GM23248 (cell line): ENCODE measurements around the gene TBC1D24. TPM values are rescaled to one million over a fixed set of nuclear protein-coding genes. Genes with fewer than 3 reads are reported as not detected.

Experiments used
- DNase-seq: peaks from one replicate; pipeline ENCODE4 v3.0.0-alpha.2; 2015
- H2AFZ ChIP-seq: fragments of 200-600 bp; sonication (generic); 2 replicates; pipeline ENCODE4 v1.6.1; 2016; ENCODE audit warnings: antibody characterized with exemption
- H3F3A ChIP-seq: fragments of 200-600 bp; sonication (generic); 2 replicates; pipeline ENCODE4 v1.6.1; 2016; ENCODE audit warnings: mild to moderate bottlenecking, antibody characterized with exemption, mixed run types; ENCODE audit not compliant: insufficient read depth
- H3K27ac ChIP-seq: fragments of 200-600 bp; sonication (generic); 2 replicates; pipeline ENCODE4 v1.5.1; 2016; ENCODE audit warnings: mild to moderate bottlenecking
- H3K27me3 ChIP-seq: fragments of 200-600 bp; sonication (generic); replicated peaks from 2 replicates; pipeline ENCODE4 v1.6.1; 2016; ENCODE audit warnings: mild to moderate bottlenecking; ENCODE audit not compliant: insufficient read depth
- H3K36me3 ChIP-seq: fragments of 200-600 bp; sonication (generic); 2 replicates; pipeline ENCODE4 v1.6.1; 2016; ENCODE audit warnings: low read depth, mild to moderate bottlenecking
- H3K4me1 ChIP-seq: fragments of 200-600 bp; sonication (generic); 2 replicates; pipeline ENCODE4 v1.6.1; 2016; ENCODE audit warnings: mild to moderate bottlenecking; ENCODE audit not compliant: insufficient read depth
- H3K4me2 ChIP-seq: fragments of 200-600 bp; sonication (generic); one replicate; pipeline ENCODE4 v1.6.1; 2016; ENCODE audit warnings: mild to moderate bottlenecking; ENCODE audit not compliant: unreplicated experiment
- H3K4me3 ChIP-seq: fragments of 200-600 bp; sonication (generic); 2 replicates; pipeline ENCODE4 v1.5.1; 2016; ENCODE audit warnings: mild to moderate bottlenecking
- H3K79me2 ChIP-seq: fragments of 200-600 bp; sonication (generic); 2 replicates; pipeline ENCODE4 v1.6.1; 2016; ENCODE audit warnings: mild to moderate bottlenecking; ENCODE audit not compliant: insufficient read depth
- H3K9ac ChIP-seq: fragments of 200-600 bp; sonication (generic); 2 replicates; pipeline ENCODE4 v1.6.1; 2016; ENCODE audit warnings: mild to moderate bottlenecking
- H3K9me2 ChIP-seq: fragments of 200-600 bp; sonication (generic); 2 replicates; pipeline ENCODE4 v1.6.1; 2016; ENCODE audit warnings: mixed run types, mild to moderate bottlenecking, moderate library complexity; ENCODE audit not compliant: insufficient read depth
- H3K9me3 ChIP-seq: fragments of 200-600 bp; sonication (generic); one replicate; pipeline ENCODE4 v1.6.1; 2017; ENCODE audit warnings: low read depth
- H4K20me1 ChIP-seq: fragments of 200-600 bp; sonication (generic); 2 replicates; pipeline ENCODE4 v1.6.0; 2016; ENCODE audit not compliant: insufficient read depth
- EZH2 ChIP-seq: fragments of 200-600 bp; sonication (generic); IDR thresholded peaks from 2 replicates; pipeline ENCODE4 v1.6.1; 2018; ENCODE audit warnings: antibody characterized with exemption, mild to moderate bottlenecking; ENCODE audit not compliant: insufficient read depth, poor library complexity, severe bottlenecking
- EZH2phosphoT487 ChIP-seq: fragments of 200-600 bp; sonication (generic); IDR thresholded peaks from 2 replicates; pipeline ENCODE4 v1.6.1; 2018; ENCODE audit warnings: antibody characterized with exemption, moderate library complexity, mild to moderate bottlenecking, low read depth; ENCODE audit not compliant: insufficient read depth
- WGBS, 2 experiments: methylation state at CpG; one replicate each; pipeline ENCODE4 v1.1.6; 2015 to 2017; ENCODE audit warnings: low lambda C conversion rate in 2 of 2, low coverage in 1 of 2; ENCODE audit errors: missing lambda C conversion rate in 2 of 2; 5-methylcytosine and 5-hydroxymethylcytosine counted together
- in situ Hi-C: fragments of 300-500 bp; cut with MboI; formaldehyde crosslinking; loops from 2 replicates; pipeline ENCODE4 v1.15.0; 2020
- polyA plus RNA-seq: library from polyadenylated mRNA; unstranded; fragments of >200 nt; fragmentation: Nextera tagmentation; extraction: Ambion mirVana; gene quantifications from 2 replicates; pipeline ENCODE4 v1.2.1, GENCODE V29; 2016
- total RNA-seq: library from RNA; depleted of rRNA; stranded (reverse); fragments of >200 nt; shearing (Covaris generic); gene quantifications from 2 replicates; pipeline ENCODE4 v1.2.3, GENCODE V29; 2014

Gene TBC1D24
- total and polyA plus RNA-seq, 2 experiments from 2014 or later: 10.1 to 18.7 TPM

DNA sequence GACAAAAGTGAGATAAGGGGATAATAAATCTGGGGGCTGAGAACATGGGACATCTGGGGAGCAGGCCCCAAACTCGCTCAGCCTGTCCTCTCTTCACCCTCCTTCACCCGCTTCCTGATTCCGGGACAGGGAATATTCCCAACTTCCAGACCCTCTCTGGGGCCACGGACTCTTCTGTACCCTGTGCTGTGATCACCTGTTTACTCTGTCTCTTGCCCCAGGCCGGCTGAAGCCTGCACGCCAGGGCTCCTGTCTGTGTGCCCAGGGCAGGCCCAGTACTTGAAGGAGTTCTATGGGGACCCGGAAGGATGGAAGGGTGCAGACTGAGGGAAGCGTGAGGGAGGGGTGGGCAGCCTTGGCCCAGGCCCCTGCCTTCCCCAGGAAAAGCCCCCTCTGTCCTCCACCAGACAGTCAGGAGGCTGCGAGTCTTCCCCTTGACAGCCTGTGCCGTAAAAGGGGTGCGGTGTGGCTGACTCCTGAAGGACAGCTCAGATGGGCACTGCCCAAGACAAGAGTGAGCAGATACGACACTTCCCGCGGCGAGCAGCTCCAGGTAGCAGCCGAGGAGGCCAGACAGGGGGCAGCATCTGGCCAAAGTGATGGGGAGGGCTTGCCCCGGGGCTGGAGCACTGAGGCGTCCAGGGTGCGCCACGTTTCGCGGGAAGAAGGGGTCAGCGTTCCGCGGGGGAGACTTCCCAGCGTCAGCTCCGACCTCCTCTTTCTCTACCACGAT, 46.7 kb upstream of the TBC1D24 start:
- H3K36me3 ChIP-seq: no peaks in the 10 kb centered on the region
- H3K4me3 ChIP-seq: peak overlapping the region; percentile 80
- H3K9me2 ChIP-seq: no peaks in the 10 kb centered on the region
- peak overlapping the region; percentile 87 for H2AFZ ChIP-seq
- H3K79me2 ChIP-seq: peaks cover 33% of the 10 kb centered on the region
- peaks cover 7% of the 10 kb centered on the region; the same call in 1 of the 2 replicates for H3K4me1 ChIP-seq
- H3K27me3 ChIP-seq: no peaks in the 10 kb centered on the region
- peak overlapping the region; percentile 65 for H3K4me2 ChIP-seq
- WGBS, 2 experiments: 42 to 43% methylated on average over 27 of the region's 28 CpGs
- in situ Hi-C loops: no loop called here
- TF ChIP-seq EZH2phosphoT487 (no peak), EZH2 (no peak)
- peak; percentile 51 for DNase-seq
- no peaks in the 10 kb centered on the region for H4K20me1 ChIP-seq
- no peak overlapping the region for H3K27ac ChIP-seq
- no peaks in the 10 kb centered on the region for H3K9me3 ChIP-seq
- H3K9ac ChIP-seq: peak overlapping the region; percentile 78
- no peaks in the 10 kb centered on the region for H3F3A ChIP-seq

- Histone ChIP-seq H2AFZ (peak overlapping the region; percentile 87), H3K27me3 (no peaks in the 10 kb centered on the region), H3K9me2 (no peaks in the 10 kb centered on the region), H3K9me3 (no peaks in the 10 kb centered on the region), H3K4me1 (peaks cover 7% of the 10 kb centered on the region; the same call in 1 of the 2 replicates), H4K20me1 (no peaks in the 10 kb centered on the region), H3K4me3 (peak overlapping the region; percentile 80), H3K4me2 (peak overlapping the region; percentile 65), H3K27ac (0 out of 2 replicates have a peak overlapping the region, but pooled peaks have one; percentile 6), H3K79me2 (peaks cover 38% of the 10 kb centered on the region), H3K9ac (peak overlapping the region; percentile 78), H3K36me3 (0 out of 2 replicates have a peak, but pooled peaks cover under 1% of the 10 kb centered on the region), H3F3A (no peaks in the 10 kb centered on the region)
- in situ Hi-C loops: no loop called here
- 1 to 4% methylated on average over 23 to 24 of the region's 24 CpGs for WGBS, 2 experiments
- TF ChIP-seq EZH2phosphoT487: no peak
- TF ChIP-seq EZH2: no peak
- DNase-seq: no peak
Observed at GRCh38 chr16:2428784-2429033, 46.2 kb upstream of the TBC1D24 start.

GRCh38 chr16:2429034-2429770, 45.7 kb upstream of the TBC1D24 start, which contains the start of gene CCNF:
CCNF (plus strand) TSS chr16:2429447; CDS start chr16:2429482, 35 bp downstream.
- DNase-seq: peak; percentile 97
- no peak for TF ChIP-seq EZH2
- no peak for TF ChIP-seq EZH2phosphoT487
- Histone ChIP-seq H3F3A (no peaks in the 10 kb centered on the region), H3K9me3 (no peaks in the 10 kb centered on the region), H3K79me2 (peaks cover 42% of the 10 kb centered on the region), H3K9ac (peak within 1 kb of the TSS; percentile 78), H3K4me3 (peak within 1 kb of the TSS; percentile 80), H3K36me3 (peaks cover 3% of the 10 kb centered on the region; the same call in 1 of the 2 replicates), H2AFZ (peak within 1 kb of the TSS; percentile 87), H3K4me1 (peaks cover 7% of the 10 kb centered on the region; the same call in 1 of the 2 replicates), H3K27ac (0 out of 2 replicates have a peak within 1 kb of the TSS, but pooled peaks have one; percentile 6), H3K27me3 (no peaks in the 10 kb centered on the region), H3K9me2 (no peaks in the 10 kb centered on the region), H4K20me1 (no peaks in the 10 kb centered on the region), H3K4me2 (peak within 1 kb of the TSS; percentile 96)
- 1% methylated on average over 40 to 69 of the region's 103 CpGs for WGBS, 2 experiments
- in situ Hi-C loops: no loop called here

GRCh38 chr16:2429771-2430663, 44.9 kb upstream of the TBC1D24 start:
- Histone ChIP-seq H4K20me1 (no peaks in the 10 kb centered on the region), H3F3A (no peaks in the 10 kb centered on the region), H3K9ac (peak overlapping the region; percentile 68), H3K4me3 (peak overlapping the region; percentile 80), H2AFZ (peak overlapping the region; percentile 87), H3K36me3 (peaks cover 3% of the 10 kb centered on the region; the same call in 1 of the 2 replicates), H3K27me3 (no peaks in the 10 kb centered on the region), H3K79me2 (peaks cover 42% of the 10 kb centered on the region), H3K4me1 (peaks cover 7% of the 10 kb centered on the region; the same call in 1 of the 2 replicates), H3K4me2 (peak overlapping the region; percentile 96), H3K9me2 (no peaks in the 10 kb centered on the region), H3K9me3 (no peaks in the 10 kb centered on the region), H3K27ac (no peak overlapping the region)
- no peak for TF ChIP-seq EZH2phosphoT487
- no peak for TF ChIP-seq EZH2
- peak; percentile 56 for DNase-seq
- 11 to 18% methylated on average over 31 to 45 of the region's 46 CpGs for WGBS, 2 experiments
- in situ Hi-C loops: no loop called here
